SK-N-SH (cell line): ENCODE measurements around the gene ATG7. TPM values are rescaled to one million over a fixed set of nuclear protein-coding genes. Genes with fewer than 3 reads are reported as not detected.

ENCODE experiments used
- CTCF ChIA-PET: fragments of 300-600, 350-600 bp; formaldehyde crosslinking; extraction: SDS; loops from one replicate; lab custom pipeline; 2021; lab: Yijun Ruan, JAX
- POLR2A ChIA-PET: fragments of 350-600 bp; sonication (Branson Sonifier 250); formaldehyde crosslinking; extraction: SDS; loops from one replicate; lab custom pipeline; 2020; ENCODE audit warnings: antibody characterized with exemption, inconsistent platforms; lab: Yijun Ruan, JAX
- DNase-seq: peaks from one replicate; pipeline ENCODE4 v3.0.0; 2012
- H2AFZ ChIP-seq: fragments of 200-600 bp; sonication (generic); 2 replicates; pipeline ENCODE4 v1.8.1; 2016; ENCODE audit warnings: antibody characterized with exemption, mild to moderate bottlenecking, low read depth
- H3F3A ChIP-seq: fragments of 200-600 bp; sonication (generic); replicated peaks from 2 replicates; pipeline ENCODE3; 2016; ENCODE audit warnings: antibody characterized with exemption, mild to moderate bottlenecking; ENCODE audit not compliant: insufficient read depth
- H3K27ac ChIP-seq, 2 experiments: fragments of 200-500 bp in 1 of 2; fragments of 200-600 bp in 1 of 2; sonication (Bioruptor generic) in 1 of 2; sonication (generic), shearing (Covaris generic) in 1 of 2; 2 replicates each; pipeline versions ENCODE4 v1.5.1 to v1.6.1; 2014 to 2016; ENCODE audit warnings: low read depth in 2 of 2, inconsistent platforms in 1 of 2, low read length in 1 of 2, mild to moderate bottlenecking in 1 of 2, mixed read lengths in 1 of 2
- H3K27me3 ChIP-seq: fragments of 200-600 bp; sonication (generic), shearing (Covaris generic); 2 replicates; pipeline ENCODE4 v1.6.1; 2016; ENCODE audit warnings: mixed run types; ENCODE audit not compliant: insufficient read depth
- H3K36me3 ChIP-seq, 2 experiments: fragments of 200-500 bp in 1 of 2; fragments of 200-600 bp in 1 of 2; sonication (Bioruptor generic) in 1 of 2; sonication (generic) in 1 of 2; replicated peaks in 1 of 2; 2 replicates each; pipeline versions ENCODE3 to v1.5.1; 2014 to 2016; ENCODE audit warnings: low read length in 1 of 2, mild to moderate bottlenecking in 1 of 2; ENCODE audit not compliant: insufficient read depth in 2 of 2, control insufficient read depth in 1 of 2
- H3K4me1 ChIP-seq, 2 experiments: fragments of 200-500 bp in 1 of 2; fragments of 200-600 bp in 1 of 2; sonication (Bioruptor generic) in 1 of 2; sonication (generic), shearing (Covaris generic) in 1 of 2; 2 replicates each; pipeline versions ENCODE4 v1.5.1 to v1.6.1; 2014 to 2016; ENCODE audit warnings: low read depth in 1 of 2, low read length in 1 of 2, mixed run types in 1 of 2; ENCODE audit not compliant: insufficient read depth in 2 of 2, control insufficient read depth in 1 of 2
- H3K4me2 ChIP-seq: fragments of 200-600 bp; sonication (generic), shearing (Covaris generic); 2 replicates; pipeline ENCODE4 v1.6.1; 2017; ENCODE audit warnings: mixed run types
- H3K4me3 ChIP-seq, 2 experiments: fragments of 200-500 bp in 1 of 2; fragments of 200-600 bp in 1 of 2; sonication (Bioruptor generic) in 1 of 2; sonication (generic), shearing (Covaris generic) in 1 of 2; 2 replicates each; pipeline versions ENCODE4 v1.5.1 to v1.8.1; 2014 to 2016; ENCODE audit warnings: low read depth in 2 of 2, inconsistent platforms in 1 of 2, low read length in 1 of 2, mild to moderate bottlenecking in 1 of 2, mixed read lengths in 1 of 2, moderate library complexity in 1 of 2
- H3K79me2 ChIP-seq: fragments of 200-600 bp; sonication (generic); 2 replicates; pipeline ENCODE4 v1.8.1; 2017; ENCODE audit warnings: mild to moderate bottlenecking; ENCODE audit not compliant: insufficient read depth
- H3K9ac ChIP-seq: fragments of 200-600 bp; sonication (generic); 2 replicates; pipeline ENCODE4 v1.6.1; 2017; ENCODE audit warnings: mixed run types
- H3K9me2 ChIP-seq: fragments of 200-600 bp; sonication (generic); 2 replicates; pipeline ENCODE4 v1.6.1; 2017; ENCODE audit warnings: mixed run types
- H3K9me3 ChIP-seq: fragments of 200-600 bp; sonication (generic); 2 replicates; pipeline ENCODE4 v1.6.1; 2017; ENCODE audit warnings: mixed run types, mild to moderate bottlenecking, moderate library complexity
- H4K20me1 ChIP-seq: fragments of 200-600 bp; sonication (generic); 2 replicates; pipeline ENCODE4 v1.6.1; 2017; ENCODE audit warnings: mild to moderate bottlenecking, mixed run types; ENCODE audit not compliant: insufficient read depth
- EZH2phosphoT487 ChIP-seq: fragments of 200-600 bp; sonication (generic); IDR thresholded peaks from 2 replicates; pipeline ENCODE4 v1.6.1; 2017; ENCODE audit warnings: low read depth, mixed run types, mild to moderate bottlenecking, antibody characterized with exemption, moderate library complexity, borderline replicate concordance
- FOSL2 ChIP-seq: IDR thresholded peaks from 2 replicates; pipeline ENCODE4 v1.4.0; 2012; ENCODE audit warnings: low read depth, mild to moderate bottlenecking, moderate library complexity, borderline replicate concordance
- FOXM1 ChIP-seq: IDR thresholded peaks from 2 replicates; pipeline ENCODE4 v1.4.0; 2012; ENCODE audit warnings: low read depth, mild to moderate bottlenecking
- GATA2 ChIP-seq: sonication (generic); formaldehyde crosslinking; IDR thresholded peaks from 2 replicates; pipeline ENCODE4 v1.5.0; 2020; ENCODE audit warnings: mild to moderate bottlenecking, missing genetic modification reagents
- JUND ChIP-seq: IDR thresholded peaks from 2 replicates; pipeline ENCODE4 v1.4.0; 2012
- MEF2A ChIP-seq: IDR thresholded peaks from 2 replicates; pipeline ENCODE4 v1.4.0; 2012; ENCODE audit warnings: low read depth, borderline replicate concordance
- MXI1 ChIP-seq: IDR thresholded peaks from 2 replicates; pipeline ENCODE4 v1.6.1; 2012; ENCODE audit warnings: mild to moderate bottlenecking, low read depth, low read length, improper control_type of control experiment
- NFIC ChIP-seq: IDR thresholded peaks from 2 replicates; pipeline ENCODE4 v1.4.0; 2012; ENCODE audit warnings: borderline replicate concordance
- NRF1 ChIP-seq: IDR thresholded peaks from 2 replicates; pipeline ENCODE4 v1.6.1; 2012; ENCODE audit warnings: low read depth, mild to moderate bottlenecking, low read length
- RAD21 ChIP-seq: IDR thresholded peaks from 2 replicates; pipeline ENCODE4 v1.6.1; 2012; ENCODE audit warnings: mild to moderate bottlenecking, low read length
- RCOR1 ChIP-seq: fragments of 150-350 bp; IDR thresholded peaks from 2 replicates; pipeline ENCODE4 v1.6.1; 2017; ENCODE audit warnings: antibody characterized with exemption, low read length
- RXRA ChIP-seq: IDR thresholded peaks from 2 replicates; pipeline ENCODE4 v1.4.0; 2012; ENCODE audit warnings: low read depth, mild to moderate bottlenecking, borderline replicate concordance
- SMC3 ChIP-seq: IDR thresholded peaks from 2 replicates; pipeline ENCODE4 v1.6.1; 2012; ENCODE audit warnings: low read depth, low read length, improper control_type of control experiment
- TEAD4 ChIP-seq: IDR thresholded peaks from 2 replicates; pipeline ENCODE4 v1.4.0; 2012; ENCODE audit warnings: mild to moderate bottlenecking, borderline replicate concordance; ENCODE audit not compliant: insufficient read depth
- WGBS: methylation state at CpG from one replicate; pipeline ENCODE4 v1.1.6; 2017; ENCODE audit warnings: low lambda C conversion rate; 5-methylcytosine and 5-hydroxymethylcytosine counted together
- polyA plus RNA-seq, 3 experiments: library from polyadenylated mRNA; depleted of rRNA; stranded (reverse); fragments of >200 nt; gene quantifications; 2 replicates each; pipeline ENCODE4 v1.2.3, GENCODE V29; 2012
- TF ChIP-seq, protein P1 (sequence below): IDR thresholded peaks from 2 replicates; pipeline ENCODE4 v1.4.0; 2012; ENCODE audit warnings: low read depth, borderline replicate concordance
- TF ChIP-seq, protein P2 (sequence below): IDR thresholded peaks from 2 replicates; pipeline ENCODE4; 2012
- TF ChIP-seq, protein P3 (sequence below): fragments of 200-600 bp; sonication (generic); IDR thresholded peaks from 2 replicates; pipeline ENCODE4 v1.6.1; 2017; ENCODE audit warnings: antibody characterized with exemption, mild to moderate bottlenecking, moderate library complexity
- TF ChIP-seq, protein P4 (sequence below): IDR thresholded peaks from 2 replicates; pipeline ENCODE4 v1.6.1; 2012; ENCODE audit warnings: mild to moderate bottlenecking, low read depth, low read length, moderate library complexity

The ATG7 gene
- polyA plus RNA-seq, 1 of the 3 experiments (the other 2 are of a cell fraction) = 29.5 TPM

DNA sequence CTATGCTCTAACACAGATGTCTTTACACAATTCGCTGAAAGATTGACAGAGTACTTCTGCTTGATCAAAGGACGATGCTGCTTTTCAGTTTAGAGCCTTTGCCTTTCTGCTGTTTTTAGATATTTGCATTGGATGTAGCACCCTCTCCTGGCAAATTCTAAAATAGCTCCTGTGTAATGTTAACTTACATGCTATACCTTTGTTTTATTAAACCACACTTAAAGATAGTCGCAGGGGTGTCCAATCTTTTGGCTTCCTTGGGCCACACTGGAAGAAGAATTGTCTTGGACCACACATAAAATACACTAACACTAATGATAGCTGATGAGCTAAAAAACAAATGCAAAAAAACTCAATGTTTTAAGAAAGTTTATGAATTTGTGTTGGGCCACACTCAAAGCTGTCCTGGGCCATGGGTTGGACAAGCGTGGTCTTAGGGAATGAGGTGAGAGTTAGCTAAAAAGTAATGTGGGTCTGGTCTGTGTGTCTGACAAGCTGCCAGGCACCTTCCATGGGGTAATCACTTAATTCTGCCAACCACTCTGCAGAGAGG lies 62.9 kb downstream of the ATG7 start:
- Histone ChIP-seq H3K27me3 (no peaks in the 10 kb centered on the region), H3K9me2 (no peaks in the 10 kb centered on the region), H3F3A (peaks cover 10% of the 10 kb centered on the region), H3K4me2 (no peak overlapping the region), H3K9ac (no peak overlapping the region), H4K20me1 (no peaks in the 10 kb centered on the region), H3K4me1 (peaks cover 0 to 5% of the 10 kb centered on the region in 2 experiments; a peak in 1 of 4 replicates), H3K27ac (peak overlapping the region in 1 of 2 experiments; percentile 30; a peak in 1 of 4 replicates), H3K9me3 (no peaks in the 10 kb centered on the region), H3K36me3 (peaks cover 9 to 25% of the 10 kb centered on the region in 2 experiments), H3K4me3 (no peak overlapping the region), H3K79me2 (no peaks in the 10 kb centered on the region), H2AFZ (no peak overlapping the region)
- TF ChIP-seq MEF2A = no peak
- TF ChIP-seq SMC3 = peak; percentile 75
- peak; percentile 87 for TF ChIP-seq RAD21
- TF ChIP-seq, protein P1, sequence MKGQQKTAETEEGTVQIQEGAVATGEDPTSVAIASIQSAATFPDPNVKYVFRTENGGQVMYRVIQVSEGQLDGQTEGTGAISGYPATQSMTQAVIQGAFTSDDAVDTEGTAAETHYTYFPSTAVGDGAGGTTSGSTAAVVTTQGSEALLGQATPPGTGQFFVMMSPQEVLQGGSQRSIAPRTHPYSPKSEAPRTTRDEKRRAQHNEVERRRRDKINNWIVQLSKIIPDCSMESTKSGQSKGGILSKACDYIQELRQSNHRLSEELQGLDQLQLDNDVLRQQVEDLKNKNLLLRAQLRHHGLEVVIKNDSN = no peak
- no peak for TF ChIP-seq RXRA
- TF ChIP-seq, protein P2, sequence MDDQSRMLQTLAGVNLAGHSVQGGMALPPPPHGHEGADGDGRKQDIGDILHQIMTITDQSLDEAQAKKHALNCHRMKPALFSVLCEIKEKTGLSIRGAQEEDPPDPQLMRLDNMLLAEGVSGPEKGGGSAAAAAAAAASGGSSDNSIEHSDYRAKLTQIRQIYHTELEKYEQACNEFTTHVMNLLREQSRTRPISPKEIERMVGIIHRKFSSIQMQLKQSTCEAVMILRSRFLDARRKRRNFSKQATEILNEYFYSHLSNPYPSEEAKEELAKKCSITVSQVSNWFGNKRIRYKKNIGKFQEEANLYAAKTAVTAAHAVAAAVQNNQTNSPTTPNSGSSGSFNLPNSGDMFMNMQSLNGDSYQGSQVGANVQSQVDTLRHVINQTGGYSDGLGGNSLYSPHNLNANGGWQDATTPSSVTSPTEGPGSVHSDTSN = peak; percentile 32; the same call in 1 of the 2 replicates
- TF ChIP-seq MXI1 = no peak
- TF ChIP-seq FOXM1 = no peak
- no peak for TF ChIP-seq EZH2phosphoT487
- TF ChIP-seq, protein P3, sequence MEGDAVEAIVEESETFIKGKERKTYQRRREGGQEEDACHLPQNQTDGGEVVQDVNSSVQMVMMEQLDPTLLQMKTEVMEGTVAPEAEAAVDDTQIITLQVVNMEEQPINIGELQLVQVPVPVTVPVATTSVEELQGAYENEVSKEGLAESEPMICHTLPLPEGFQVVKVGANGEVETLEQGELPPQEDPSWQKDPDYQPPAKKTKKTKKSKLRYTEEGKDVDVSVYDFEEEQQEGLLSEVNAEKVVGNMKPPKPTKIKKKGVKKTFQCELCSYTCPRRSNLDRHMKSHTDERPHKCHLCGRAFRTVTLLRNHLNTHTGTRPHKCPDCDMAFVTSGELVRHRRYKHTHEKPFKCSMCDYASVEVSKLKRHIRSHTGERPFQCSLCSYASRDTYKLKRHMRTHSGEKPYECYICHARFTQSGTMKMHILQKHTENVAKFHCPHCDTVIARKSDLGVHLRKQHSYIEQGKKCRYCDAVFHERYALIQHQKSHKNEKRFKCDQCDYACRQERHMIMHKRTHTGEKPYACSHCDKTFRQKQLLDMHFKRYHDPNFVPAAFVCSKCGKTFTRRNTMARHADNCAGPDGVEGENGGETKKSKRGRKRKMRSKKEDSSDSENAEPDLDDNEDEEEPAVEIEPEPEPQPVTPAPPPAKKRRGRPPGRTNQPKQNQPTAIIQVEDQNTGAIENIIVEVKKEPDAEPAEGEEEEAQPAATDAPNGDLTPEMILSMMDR = peak; percentile 83
- no peak for TF ChIP-seq TEAD4
- DNase-seq = peak; percentile 58
- POLR2A ChIA-PET = interaction anchor here (1.0 kb wide), 1 partner anchor 14 kb away, joined by 3 read pairs; no protein-coding TSS in a partner anchor
- WGBS = 24% methylated on average over 4 of the region's 4 CpGs
- CTCF ChIA-PET = interaction anchor here (0.6 to 7.3 kb wide), 37 partner anchors 9 to 580 kb away, joined by 3 to 76 read pairs (median 5); partner anchors contain the start of gene HRH1

DNA sequence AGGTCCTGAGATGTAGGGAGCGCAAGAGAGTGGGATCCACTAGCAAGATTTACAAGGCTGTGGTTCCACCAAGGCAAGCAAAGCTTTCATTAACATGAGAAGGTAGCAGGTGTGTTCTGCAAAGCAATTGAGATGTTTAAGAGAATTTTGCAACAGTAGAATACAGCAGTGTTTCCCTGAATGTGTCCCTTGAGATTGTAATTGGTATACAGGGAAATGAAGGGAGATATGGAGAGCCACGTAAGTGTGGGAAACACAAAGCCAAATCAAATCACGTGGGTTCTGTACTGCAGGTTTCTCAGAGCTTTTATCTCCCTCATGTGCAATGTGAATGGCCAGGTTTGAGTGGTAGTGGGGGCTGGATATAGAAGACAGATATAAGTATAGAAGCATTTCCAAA lies 67.3 kb downstream of the ATG7 start:
- H4K20me1 ChIP-seq = no peaks in the 10 kb centered on the region
- H3K4me3 ChIP-seq = no peak overlapping the region
- no peaks in the 10 kb centered on the region for H3K4me1 ChIP-seq
- WGBS = 91% methylated on average over 3 of the region's 3 CpGs
- no peak overlapping the region for H2AFZ ChIP-seq
- H3K27me3 ChIP-seq = no peaks in the 10 kb centered on the region
- DNase-seq = no peak
- H3F3A ChIP-seq = peaks cover 3% of the 10 kb centered on the region
- no peak overlapping the region for H3K9ac ChIP-seq
- ChIA-PET POLR2A (no interaction called here), CTCF (interaction anchor here (0.6 to 5.1 kb wide), 4 partner anchors 15 to 279 kb away, joined by 3 to 32 read pairs (median 4); partner anchors contain the start of gene HRH1)
- H3K27ac ChIP-seq = no peak overlapping the region
- no peaks in the 10 kb centered on the region for H3K9me2 ChIP-seq
- H3K36me3 ChIP-seq = peaks cover 5 to 38% of the 10 kb centered on the region in 2 experiments
- no peaks in the 10 kb centered on the region for H3K79me2 ChIP-seq
- H3K4me2 ChIP-seq = no peak overlapping the region
- no peaks in the 10 kb centered on the region for H3K9me3 ChIP-seq
- TF ChIP-seq GATA2 (CRISPR knock-in tag) (no peak), NRF1 (no peak), EZH2phosphoT487 (no peak), FOSL2 (no peak), SMC3 (no peak), FOXM1 (no peak), NFIC (no peak), RCOR1 (no peak), JUND (no peak)
- TF ChIP-seq, protein P4, sequence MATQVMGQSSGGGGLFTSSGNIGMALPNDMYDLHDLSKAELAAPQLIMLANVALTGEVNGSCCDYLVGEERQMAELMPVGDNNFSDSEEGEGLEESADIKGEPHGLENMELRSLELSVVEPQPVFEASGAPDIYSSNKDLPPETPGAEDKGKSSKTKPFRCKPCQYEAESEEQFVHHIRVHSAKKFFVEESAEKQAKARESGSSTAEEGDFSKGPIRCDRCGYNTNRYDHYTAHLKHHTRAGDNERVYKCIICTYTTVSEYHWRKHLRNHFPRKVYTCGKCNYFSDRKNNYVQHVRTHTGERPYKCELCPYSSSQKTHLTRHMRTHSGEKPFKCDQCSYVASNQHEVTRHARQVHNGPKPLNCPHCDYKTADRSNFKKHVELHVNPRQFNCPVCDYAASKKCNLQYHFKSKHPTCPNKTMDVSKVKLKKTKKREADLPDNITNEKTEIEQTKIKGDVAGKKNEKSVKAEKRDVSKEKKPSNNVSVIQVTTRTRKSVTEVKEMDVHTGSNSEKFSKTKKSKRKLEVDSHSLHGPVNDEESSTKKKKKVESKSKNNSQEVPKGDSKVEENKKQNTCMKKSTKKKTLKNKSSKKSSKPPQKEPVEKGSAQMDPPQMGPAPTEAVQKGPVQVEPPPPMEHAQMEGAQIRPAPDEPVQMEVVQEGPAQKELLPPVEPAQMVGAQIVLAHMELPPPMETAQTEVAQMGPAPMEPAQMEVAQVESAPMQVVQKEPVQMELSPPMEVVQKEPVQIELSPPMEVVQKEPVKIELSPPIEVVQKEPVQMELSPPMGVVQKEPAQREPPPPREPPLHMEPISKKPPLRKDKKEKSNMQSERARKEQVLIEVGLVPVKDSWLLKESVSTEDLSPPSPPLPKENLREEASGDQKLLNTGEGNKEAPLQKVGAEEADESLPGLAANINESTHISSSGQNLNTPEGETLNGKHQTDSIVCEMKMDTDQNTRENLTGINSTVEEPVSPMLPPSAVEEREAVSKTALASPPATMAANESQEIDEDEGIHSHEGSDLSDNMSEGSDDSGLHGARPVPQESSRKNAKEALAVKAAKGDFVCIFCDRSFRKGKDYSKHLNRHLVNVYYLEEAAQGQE = no peak
- TF ChIP-seq, protein P2 = no peak
